ENCODE results near the gene MC1R.
"Not testable (repeated sequence)": the region's sequence is repeated elsewhere in the genome, so short reads cannot be mapped to it uniquely, and the experiment has no call there.

The MC1R gene

GRCh38 chr16:89914642-89915285 is 3.9 kb upstream of the MC1R start:
- not testable (repeated sequence) for ATAC-seq

- ATAC-seq: no peak
Measured at GRCh38 chr16:89915303-89916232, 3.1 kb upstream of the MC1R start.

GRCh38 chr16:89917773-89918452 is 749 bp upstream of the MC1R start:
- peak; percentile 82 to 84 for ATAC-seq

DNA sequence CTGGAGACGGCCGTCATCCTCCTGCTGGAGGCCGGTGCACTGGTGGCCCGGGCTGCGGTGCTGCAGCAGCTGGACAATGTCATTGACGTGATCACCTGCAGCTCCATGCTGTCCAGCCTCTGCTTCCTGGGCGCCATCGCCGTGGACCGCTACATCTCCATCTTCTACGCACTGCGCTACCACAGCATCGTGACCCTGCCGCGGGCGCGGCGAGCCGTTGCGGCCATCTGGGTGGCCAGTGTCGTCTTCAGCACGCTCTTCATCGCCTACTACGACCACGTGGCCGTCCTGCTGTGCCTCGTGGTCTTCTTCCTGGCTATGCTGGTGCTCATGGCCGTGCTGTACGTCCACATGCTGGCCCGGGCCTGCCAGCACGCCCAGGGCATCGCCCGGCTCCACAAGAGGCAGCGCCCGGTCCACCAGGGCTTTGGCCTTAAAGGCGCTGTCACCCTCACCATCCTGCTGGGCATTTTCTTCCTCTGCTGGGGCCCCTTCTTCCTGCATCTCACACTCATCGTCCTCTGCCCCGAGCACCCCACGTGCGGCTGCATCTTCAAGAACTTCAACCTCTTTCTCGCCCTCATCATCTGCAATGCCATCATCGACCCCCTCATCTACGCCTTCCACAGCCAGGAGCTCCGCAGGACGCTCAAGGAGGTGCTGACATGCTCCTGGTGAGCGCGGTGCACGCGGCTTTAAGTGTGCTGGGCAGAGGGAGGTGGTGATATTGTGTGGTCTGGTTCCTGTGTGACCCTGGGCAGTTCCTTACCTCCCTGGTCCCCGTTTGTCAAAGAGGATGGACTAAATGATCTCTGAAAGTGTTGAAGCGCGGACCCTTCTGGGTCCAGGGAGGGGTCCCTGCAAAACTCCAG is 1.1 kb downstream of the MC1R start:
- ATAC-seq: no peak

GRCh38 chr16:89920723-89921122 is 2.1 kb downstream of the MC1R start:
- ATAC-seq: no peak

- no peak for ATAC-seq
Measured at GRCh38 chr16:89921131-89921701, 2.6 kb downstream of the MC1R start.

DNA sequence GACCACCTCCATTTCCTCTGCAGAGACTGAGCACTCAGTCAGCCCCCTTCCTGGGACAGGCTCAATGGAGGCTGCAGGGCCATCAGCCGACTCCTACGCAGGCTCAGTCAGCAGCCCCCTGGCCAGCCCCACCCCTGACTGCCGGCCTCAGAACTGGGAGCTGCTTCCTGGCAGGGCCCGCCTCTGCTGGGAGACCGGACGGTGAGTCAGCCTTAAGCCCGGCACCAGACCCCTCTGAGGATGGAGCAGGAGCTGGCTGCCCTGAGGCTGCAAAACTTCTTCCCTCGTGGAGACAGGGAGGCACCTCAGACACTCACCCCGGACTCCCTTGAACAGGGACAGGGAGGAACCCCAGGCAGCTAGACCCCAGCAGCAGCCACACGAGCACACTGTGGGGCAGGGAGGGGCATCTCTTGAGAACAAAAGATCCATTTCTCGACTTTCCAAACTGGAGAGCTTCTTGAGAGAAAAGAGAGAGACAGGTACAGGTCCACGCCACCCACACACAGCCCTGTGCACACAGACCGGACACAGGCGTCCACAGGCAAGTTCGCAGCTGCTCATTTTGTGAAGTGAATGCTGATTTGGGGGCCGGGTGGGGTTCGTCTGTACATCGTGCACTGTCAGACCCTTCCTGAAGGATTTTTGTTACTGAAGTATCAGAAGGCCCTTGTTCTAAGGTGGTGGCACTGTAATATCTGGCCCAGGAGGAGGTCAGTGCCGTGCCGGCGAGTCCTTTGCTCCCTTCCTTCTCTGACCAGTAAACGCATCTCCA is 3.2 kb downstream of the MC1R start:
- ATAC-seq: no peak

- no peak for ATAC-seq
Measured at GRCh38 chr16:89922477-89922883, 3.8 kb downstream of the MC1R start.

GRCh38 chr16:89922884-89923639 is 4.4 kb downstream of the MC1R start, which contains the start of gene TUBB3:
Gene TUBB3 (plus strand): TSS chr16:89923342. CDS start chr16:89923402, 60 bp downstream.
- peak; percentile 33 to 36 for ATAC-seq

- ATAC-seq: no peak
Measured at GRCh38 chr16:89923640-89924296, 5.1 kb downstream of the MC1R start.

GRCh38 chr16:89924297-89924924 is 5.7 kb downstream of the MC1R start:
- no peak for ATAC-seq

DNA sequence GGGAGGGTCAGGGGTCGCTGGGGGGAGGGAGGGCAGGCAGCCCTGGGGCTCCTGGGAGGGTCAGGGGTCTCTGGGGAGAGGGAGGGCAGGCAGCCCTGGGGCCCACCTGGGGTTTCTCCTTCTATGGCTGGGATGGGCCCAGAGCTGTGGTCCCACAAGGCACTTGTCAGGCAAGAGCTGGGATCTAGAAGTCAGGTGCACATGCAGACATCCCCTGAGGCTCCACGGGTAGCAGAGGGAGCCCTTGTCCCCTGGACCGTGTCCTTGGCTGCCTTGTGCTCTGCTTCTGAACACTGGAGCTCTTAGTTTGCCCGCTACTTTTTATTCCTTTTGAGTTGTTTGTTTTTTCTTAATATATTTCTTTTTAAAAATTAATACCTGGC is 6.3 kb downstream of the MC1R start:
- no peak for ATAC-seq

DNA sequence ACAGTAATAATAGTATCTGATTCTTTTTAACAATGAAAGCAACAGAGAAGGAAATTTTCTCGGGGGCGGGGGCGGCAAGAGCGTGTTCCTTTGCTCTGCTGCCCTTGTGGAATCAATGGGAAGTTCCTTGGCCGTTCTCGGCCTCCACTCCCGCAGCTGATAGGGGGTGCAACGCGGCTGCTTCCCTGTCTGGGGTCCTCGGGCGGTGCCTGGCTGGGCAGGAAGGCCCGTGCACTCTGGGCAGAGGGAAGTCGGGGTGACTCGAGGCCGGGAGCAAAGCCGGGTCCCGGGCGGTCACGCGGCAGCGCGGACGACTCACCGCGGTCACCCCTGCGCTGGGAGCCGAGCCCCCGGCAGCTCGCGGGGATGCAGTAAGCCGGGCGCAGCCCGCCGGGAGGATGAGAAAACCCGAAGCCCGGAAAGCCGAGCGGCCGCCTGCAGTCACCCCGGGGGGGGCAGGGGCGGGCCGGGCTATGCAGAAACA is 7.0 kb downstream of the MC1R start:
- no peak for ATAC-seq

- no peak for ATAC-seq
Measured at GRCh38 chr16:89931305-89931896, 12.7 kb downstream of the MC1R start.

DNA sequence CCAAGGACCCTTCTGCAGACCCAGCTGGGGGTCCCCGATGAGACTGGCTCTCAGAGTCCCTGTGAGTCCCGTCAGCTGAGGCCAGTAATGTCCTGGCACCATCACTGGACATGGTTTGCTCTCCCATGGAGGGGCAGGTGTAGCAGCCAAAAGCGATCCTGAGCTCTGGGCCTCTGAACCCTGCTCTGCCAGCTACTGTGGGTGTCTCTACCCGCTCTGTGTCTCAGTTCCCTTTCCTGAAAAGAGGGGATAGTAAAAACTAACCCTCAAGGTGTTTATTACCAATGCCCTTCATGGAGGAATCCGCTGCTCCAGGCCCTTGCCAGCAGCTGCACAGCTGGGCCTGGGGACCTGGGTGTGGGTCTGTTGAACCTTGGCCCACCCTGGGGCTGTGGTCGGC is 13.3 kb downstream of the MC1R start:
- no peak for ATAC-seq

- not testable (repeated sequence) for ATAC-seq
Measured at GRCh38 chr16:89934019-89934418, 15.4 kb downstream of the MC1R start.

GRCh38 chr16:89934611-89935553 is 16.2 kb downstream of the MC1R start:
- no peak for ATAC-seq

- not testable (repeated sequence) for ATAC-seq
Measured at GRCh38 chr16:89935620-89936019, 17.0 kb downstream of the MC1R start.

Data from activated CD4-positive, CD25-positive, alpha-beta regulatory T cell treated with anti-CD3 and anti-CD28 coated beads, Interleukin-2, amount 50 U/mL, for 24 hours (primary cell).